HK-2 (cell line): Measurements from ENCODE around the gene PPP1CC.
"Not testable (repeated sequence)": the region's sequence is repeated elsewhere in the genome, so short reads cannot be mapped to it uniquely, and the experiment has no call there.

ENCODE experiments used
- DNase-seq: peaks from one replicate; pipeline ENCODE4 v3.0.0-alpha.2; 2018; ENCODE audit not compliant: unreplicated experiment

Gene PPP1CC

DNA sequence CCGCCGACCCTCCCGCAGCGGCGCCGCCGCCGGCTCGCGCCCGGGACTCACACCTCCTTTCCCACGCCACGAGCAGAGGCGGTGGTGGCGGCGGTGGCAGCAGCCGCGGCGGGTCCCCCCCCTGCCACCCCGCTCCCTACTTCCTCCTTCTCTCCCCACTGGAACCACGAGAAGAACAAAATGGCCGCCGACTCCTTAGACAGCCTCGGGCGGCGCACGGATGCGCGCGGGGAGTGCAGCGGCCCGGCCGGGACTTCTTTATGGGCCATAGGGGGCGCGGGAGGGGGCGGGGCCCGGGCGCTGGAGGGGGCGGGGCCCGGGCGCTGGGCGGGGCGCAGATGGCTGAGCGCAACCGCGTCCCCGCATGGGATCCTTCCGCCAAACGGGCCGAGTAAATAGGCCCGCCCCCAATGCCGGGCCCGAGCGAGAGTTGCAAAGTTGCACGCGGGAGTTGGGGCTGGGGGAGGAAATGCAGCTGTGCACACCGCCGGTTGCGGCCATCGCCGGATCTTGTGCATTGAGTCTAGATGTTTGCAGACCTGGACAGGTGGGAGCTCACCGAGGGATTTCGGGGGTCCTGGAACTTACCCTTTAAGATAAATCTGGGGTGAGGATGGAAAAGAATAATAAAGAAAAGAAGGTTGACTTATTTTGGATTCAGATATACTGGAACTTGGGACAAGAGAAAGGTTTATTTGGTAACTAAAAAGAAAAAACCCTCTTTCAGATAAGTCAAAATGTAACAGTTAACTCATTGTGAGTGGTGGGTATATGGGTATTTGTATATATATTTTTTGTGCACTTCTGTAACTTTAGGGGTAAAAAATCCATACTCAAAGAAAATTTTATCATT lies at the start of gene PPP1CC:
Gene PPP1CC (minus strand): TSS at position 174 of the 853 bp plus-strand sequence. CDS start 184 bp downstream, outside the sequence.
- peak; percentile 93 for DNase-seq

- DNase-seq, result no peak
Measured at GRCh38 chr12:110791589-110791988, 48.9 kb upstream of the PPP1CC start.

- no peak for DNase-seq
Measured at GRCh38 chr12:110790301-110790700, 47.6 kb upstream of the PPP1CC start.

- DNase-seq, result no peak
Measured at GRCh38 chr12:110786012-110786411, 43.3 kb upstream of the PPP1CC start.

GRCh38 chr12:110785240-110785639 lies 42.5 kb upstream of the PPP1CC start:
- DNase-seq, result no peak

GRCh38 chr12:110782922-110783321 lies 40.2 kb upstream of the PPP1CC start:
- no peak for DNase-seq

- DNase-seq, result no peak
Measured at GRCh38 chr12:110782094-110782493, 39.4 kb upstream of the PPP1CC start.

GRCh38 chr12:110780448-110780847 lies 37.8 kb upstream of the PPP1CC start:
- DNase-seq, result no peak

DNA sequence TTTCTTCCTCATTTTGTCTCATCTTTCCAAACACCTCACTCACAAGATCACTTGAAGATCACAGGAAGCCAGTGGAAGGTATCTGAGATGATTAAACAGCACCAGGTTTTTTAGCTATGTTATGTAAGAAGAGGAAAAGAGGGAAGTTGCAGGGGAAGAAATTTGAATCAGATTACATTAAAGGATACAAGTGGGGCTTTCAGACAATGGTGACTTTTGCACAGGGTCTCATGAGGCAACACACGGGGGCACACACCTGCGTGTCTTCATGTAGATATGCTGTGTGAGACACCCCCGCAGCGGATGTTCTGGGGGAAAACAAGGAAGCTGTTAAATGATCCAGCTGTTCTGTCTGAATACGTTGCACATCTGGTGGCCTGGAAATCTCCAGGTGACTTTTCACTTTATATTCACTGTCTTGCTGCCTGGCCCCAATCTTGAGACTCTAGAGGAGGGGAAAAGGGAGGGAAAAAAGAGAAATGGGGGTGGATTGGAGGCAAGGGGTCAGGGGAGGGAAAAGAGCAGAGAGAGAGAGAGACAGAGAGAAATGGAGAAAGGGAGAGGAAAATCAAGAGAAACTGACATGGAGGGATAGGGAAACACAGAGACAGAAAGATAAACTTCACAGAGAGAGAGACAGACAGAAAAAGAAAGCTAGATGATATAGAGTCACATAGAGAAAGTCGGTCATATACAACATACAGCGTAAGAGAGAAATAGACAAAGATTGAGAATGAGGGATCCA lies 36.3 kb upstream of the PPP1CC start:
- no peak for DNase-seq

DNA sequence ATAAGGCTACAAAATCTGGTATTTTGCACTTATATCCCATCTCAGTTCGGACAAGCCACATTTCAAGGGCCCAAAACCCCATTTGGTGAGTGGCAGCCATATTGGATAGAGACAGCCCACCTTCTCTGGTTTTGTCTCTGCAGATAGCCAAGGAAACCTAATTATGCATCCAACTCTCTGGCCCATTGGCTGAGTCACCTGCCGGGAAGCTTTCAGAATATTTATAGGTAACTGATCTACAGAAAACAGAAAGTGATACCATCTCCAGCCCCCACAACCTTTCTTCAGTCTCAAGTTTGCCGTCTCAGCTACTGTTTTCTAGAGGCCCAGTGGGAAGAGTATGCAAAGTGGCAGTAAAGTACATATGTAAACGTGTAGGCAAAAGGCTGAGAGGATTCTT lies 33.7 kb upstream of the PPP1CC start:
- peak; percentile 33 for DNase-seq

- DNase-seq, result no peak
Measured at GRCh38 chr12:110775997-110776396, 33.3 kb upstream of the PPP1CC start.

GRCh38 chr12:110774824-110775223 lies 32.1 kb upstream of the PPP1CC start:
- DNase-seq, result no peak

DNA sequence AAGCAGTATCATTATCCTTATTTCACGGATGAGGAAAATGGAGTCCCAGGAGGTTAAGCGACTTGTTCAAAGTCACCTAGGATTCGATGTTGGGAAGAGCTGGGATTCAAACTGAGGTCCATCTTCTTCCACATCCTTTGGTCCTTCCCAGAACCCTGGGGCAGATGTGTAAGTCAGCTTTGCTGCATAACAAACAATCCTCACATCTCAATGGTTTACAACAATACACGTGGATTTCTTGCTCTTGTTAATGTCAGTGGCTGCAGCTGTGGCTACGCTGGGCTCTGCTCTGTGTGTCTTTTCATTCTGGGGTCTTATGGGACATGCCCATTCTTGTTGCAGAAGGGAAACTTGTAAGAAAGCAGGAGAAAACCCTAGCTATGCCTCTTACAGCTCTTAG lies 26.3 kb upstream of the PPP1CC start:
- DNase-seq, result no peak

- no peak for DNase-seq
Measured at GRCh38 chr12:110767863-110768262, 25.2 kb upstream of the PPP1CC start.

- no peak for DNase-seq
Measured at GRCh38 chr12:110766311-110767154, 23.8 kb upstream of the PPP1CC start.

- not testable (repeated sequence) for DNase-seq
Measured at GRCh38 chr12:110765572-110765971, 22.9 kb upstream of the PPP1CC start.

GRCh38 chr12:110765111-110765510 lies 22.4 kb upstream of the PPP1CC start:
- DNase-seq, result no peak

DNA sequence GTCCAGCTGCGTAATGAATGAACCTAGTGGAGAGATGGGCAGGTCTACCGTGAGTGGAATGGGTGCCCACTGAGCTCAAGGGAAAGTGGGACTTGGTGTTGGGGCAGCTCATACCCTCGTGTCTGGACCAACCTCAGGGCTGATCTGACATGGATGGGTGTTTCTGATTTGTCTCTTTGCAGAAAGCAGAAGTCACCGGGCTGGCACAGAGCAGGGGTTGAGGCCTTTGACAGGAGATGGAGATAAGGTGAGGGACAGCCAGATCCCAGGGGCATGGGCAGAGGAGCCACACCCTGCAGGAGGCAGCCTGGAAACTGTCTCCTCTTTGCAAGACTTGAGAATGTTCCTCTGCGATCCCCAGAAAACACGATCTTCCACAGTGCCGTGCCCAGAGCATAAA lies 20.9 kb upstream of the PPP1CC start:
- DNase-seq, result no peak

DNA sequence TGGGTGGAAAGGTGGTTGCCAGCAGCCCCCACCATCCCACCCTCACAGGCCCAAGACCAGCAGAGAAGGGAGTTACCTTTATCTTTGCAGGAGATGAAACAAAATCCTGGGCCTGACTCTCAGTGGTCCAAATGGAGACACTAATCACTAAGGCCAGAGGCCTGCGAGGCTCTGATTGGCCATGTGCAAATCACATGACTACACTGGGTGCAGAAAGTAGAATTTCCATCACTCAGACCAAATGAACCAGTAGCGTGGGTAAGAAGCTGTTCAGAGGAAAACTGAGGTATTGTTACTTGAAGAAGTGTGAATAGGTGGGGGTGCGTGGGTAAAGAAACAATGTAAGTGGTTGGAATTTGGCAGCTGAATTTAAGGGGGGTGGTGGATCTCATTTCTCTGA lies 20.2 kb upstream of the PPP1CC start:
- no peak for DNase-seq

DNA sequence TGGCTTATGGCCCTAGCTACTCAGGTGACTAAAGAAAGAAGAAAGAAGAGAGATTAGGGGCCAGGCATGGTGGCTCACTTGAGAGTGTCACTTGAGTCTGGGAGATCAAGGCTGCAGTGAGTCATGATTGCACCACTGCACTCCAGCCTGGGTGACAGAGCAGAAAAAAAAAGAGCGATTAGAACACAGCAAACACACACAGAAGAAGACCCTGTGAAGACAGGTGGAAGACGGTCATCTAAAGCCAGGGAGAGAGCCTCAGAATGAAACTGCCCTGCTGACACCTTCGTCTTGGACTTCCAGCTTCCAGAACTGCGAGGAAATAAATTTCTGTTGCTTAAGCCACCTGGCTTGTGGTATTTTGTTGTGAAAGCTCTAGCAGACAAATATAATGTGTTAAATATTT lies 17.5 kb upstream of the PPP1CC start:
- DNase-seq, result no peak

- no peak for DNase-seq
Measured at GRCh38 chr12:110758922-110759321, 16.2 kb upstream of the PPP1CC start.

- no peak for DNase-seq
Measured at GRCh38 chr12:110756611-110757010, 13.9 kb upstream of the PPP1CC start.
